ENCODE data around the gene PRMT5.

PRMT5 gene

GRCh38 chr14:22882064-22882463 lies 47.1 kb downstream of the PRMT5 start:
- DNase-seq (ENCODE audit: low read depth, low spot score): no peak
- no peak overlapping the region for H3K27ac ChIP-seq

- no peak for DNase-seq (ENCODE audit: low read depth, low spot score)
- no peak overlapping the region for H3K27ac ChIP-seq
Observed at GRCh38 chr14:22878271-22879246, 50.6 kb downstream of the PRMT5 start.

GRCh38 chr14:22877000-22877501 lies 52.1 kb downstream of the PRMT5 start:
- DNase-seq (ENCODE audit: low read depth, low spot score): no peak
- no peak overlapping the region for H3K27ac ChIP-seq

DNA sequence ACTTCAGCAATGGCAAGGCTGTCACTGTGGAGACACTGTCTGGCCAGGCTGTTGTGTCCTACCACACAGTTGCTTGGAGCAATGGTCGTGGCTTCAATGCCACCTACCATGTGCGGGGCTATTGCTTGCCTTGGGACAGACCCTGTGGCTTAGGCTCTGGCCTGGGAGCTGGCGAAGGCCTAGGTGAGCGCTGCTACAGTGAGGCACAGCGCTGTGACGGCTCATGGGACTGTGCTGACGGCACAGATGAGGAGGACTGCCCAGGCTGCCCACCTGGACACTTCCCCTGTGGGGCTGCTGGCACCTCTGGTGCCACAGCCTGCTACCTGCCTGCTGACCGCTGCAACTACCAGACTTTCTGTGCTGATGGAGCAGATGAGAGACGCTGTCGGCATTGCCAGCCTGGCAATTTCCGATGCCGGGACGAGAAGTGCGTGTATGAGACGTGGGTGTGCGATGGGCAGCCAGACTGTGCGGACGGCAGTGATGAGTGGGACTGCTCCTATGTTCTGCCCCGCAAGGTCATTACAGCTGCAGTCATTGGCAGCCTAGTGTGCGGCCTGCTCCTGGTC lies 53.3 kb downstream of the PRMT5 start:
- H3K27ac ChIP-seq: no peak overlapping the region
- DNase-seq (ENCODE audit: low read depth, low spot score): no peak

- DNase-seq (ENCODE audit: low read depth, low spot score): no peak
- no peak overlapping the region for H3K27ac ChIP-seq
Observed at GRCh38 chr14:22875003-22875747, 54.0 kb downstream of the PRMT5 start.

- DNase-seq (ENCODE audit: low read depth, low spot score): no peak
- peak overlapping the region; percentile 100 for H3K27ac ChIP-seq
Observed at GRCh38 chr14:22872833-22873520, 56.2 kb downstream of the PRMT5 start.

- peak overlapping the region; percentile 100 for H3K27ac ChIP-seq
- no peak for DNase-seq (ENCODE audit: low read depth, low spot score)
Observed at GRCh38 chr14:22872033-22872832, 56.9 kb downstream of the PRMT5 start.

- H3K27ac ChIP-seq: peak within 1 kb of the TSS; percentile 100
- DNase-seq (ENCODE audit: low read depth, low spot score): peak; percentile 84
Observed at GRCh38 chr14:22871224-22872032, 57.7 kb downstream of the PRMT5 start, which contains the start of gene LRP10. Gene LRP10 (plus strand): TSS chr14:22871740. CDS start chr14:22872304, 564 bp downstream.

- H3K27ac ChIP-seq: peak overlapping the region; percentile 100
- no peak for DNase-seq (ENCODE audit: low read depth, low spot score)
Observed at GRCh38 chr14:22870811-22871223, 58.4 kb downstream of the PRMT5 start.

All from epithelial cell of prostate (primary cell).